Mesothelial cell of epicardium (in vitro differentiated cells): ENCODE results near the gene LIMD2. TPM values are rescaled to one million over a fixed set of nuclear protein-coding genes. Genes with fewer than 3 reads are reported as not detected.
A peak's percentile ranks its signal among the peaks of the same experiment; 100 is the strongest.

ENCODE experiments used
- DNase-seq, 2 experiments: peaks; one replicate each; pipeline ENCODE4 v3.0.0; 2021; ENCODE audit warnings: low spot score in 2 of 2; ENCODE audit not compliant: unreplicated experiment in 2 of 2
- H3K27ac Mint-ChIP-seq: 2 replicates; pipeline ENCODE4 v1.8.0; 2021; ENCODE audit warnings: mixed read lengths
- H3K27me3 Mint-ChIP-seq: 2 replicates; pipeline ENCODE4 v1.8.0; 2021; ENCODE audit warnings: low read depth, mixed read lengths
- H3K36me3 Mint-ChIP-seq: 2 replicates; pipeline ENCODE4 v1.8.0; 2021; ENCODE audit warnings: mixed read lengths
- H3K4me1 Mint-ChIP-seq: 2 replicates; pipeline ENCODE4 v1.8.0; 2021; ENCODE audit warnings: mixed read lengths
- H3K4me3 Mint-ChIP-seq: 2 replicates; pipeline ENCODE4 v1.8.0; 2021; ENCODE audit warnings: mild to moderate bottlenecking, moderate library complexity, mixed read lengths
- H3K9me3 Mint-ChIP-seq: 2 replicates; pipeline ENCODE4 v1.8.0; 2021; ENCODE audit warnings: mixed read lengths
- CTCF ChIP-seq: fragments of 200-600 bp; sonication (generic); IDR thresholded peaks from one replicate; pipeline ENCODE4 v1.5.0; 2021; ENCODE audit warnings: antibody characterized with exemption; ENCODE audit not compliant: unreplicated experiment
- total RNA-seq: library from RNA; stranded (reverse); gene quantifications from 3 replicates; pipeline ENCODE4 v1.2.1, GENCODE V29; 2021

LIMD2 gene
- total RNA-seq = 76.5 to 79.3 TPM (median 77.0 TPM) in 3 replicates

GRCh38 chr17:63699638-63700527 is at the start of gene LIMD2:
LIMD2 (minus strand) TSS chr17:63700125; CDS start chr17:63699298, 827 bp downstream.
- Mint-ChIP-seq H3K27me3 (no peaks in the 10 kb centered on the region), H3K27ac (peak within 1 kb of the TSS; percentile 72), H3K9me3 (no peaks in the 10 kb centered on the region), H3K4me1 (peaks cover 22% of the 10 kb centered on the region), H3K36me3 (peaks cover 4% of the 10 kb centered on the region), H3K4me3 (peak within 1 kb of the TSS; percentile 70)
- peak; percentile 51 to 71 for DNase-seq
- TF ChIP-seq CTCF = no peak

GRCh38 chr17:63741408-63742173 is 41.7 kb upstream of the LIMD2 start, which contains the start of gene STRADA:
STRADA (minus strand) TSS chr17:63741799; CDS start chr17:63728369, 13,430 bp downstream.
- Mint-ChIP-seq H3K9me3 (no peaks in the 10 kb centered on the region), H3K27me3 (no peaks in the 10 kb centered on the region), H3K36me3 (peaks cover 4% of the 10 kb centered on the region), H3K27ac (peak within 1 kb of the TSS; percentile 96), H3K4me3 (peak within 1 kb of the TSS; percentile 92), H3K4me1 (peaks cover 13% of the 10 kb centered on the region)
- TF ChIP-seq CTCF = no peak
- peak; percentile 98 to 99 for DNase-seq

GRCh38 chr17:63741143-63741407 is 41.1 kb upstream of the LIMD2 start:
- peak overlapping the region; percentile 96 for H3K27ac Mint-ChIP-seq
- H3K36me3 Mint-ChIP-seq = peaks cover 2% of the 10 kb centered on the region
- no peak for DNase-seq
- no peak for TF ChIP-seq CTCF
- peak overlapping the region; percentile 92 for H3K4me3 Mint-ChIP-seq
- H3K4me1 Mint-ChIP-seq = peaks cover 13% of the 10 kb centered on the region
- no peaks in the 10 kb centered on the region for H3K27me3 Mint-ChIP-seq
- H3K9me3 Mint-ChIP-seq = no peaks in the 10 kb centered on the region

- H3K27ac Mint-ChIP-seq = peak overlapping the region; percentile 96
- no peak for DNase-seq
Measured at GRCh38 chr17:63740464-63741142, 40.7 kb upstream of the LIMD2 start.

More at GRCh38 chr17:63740464-63741142, 40.7 kb upstream of the LIMD2 start:
- Mint-ChIP-seq H3K27me3 (no peaks in the 10 kb centered on the region), H3K4me1 (peaks cover 13% of the 10 kb centered on the region), H3K36me3 (peaks cover 2% of the 10 kb centered on the region), H3K9me3 (no peaks in the 10 kb centered on the region), H3K4me3 (peak overlapping the region; percentile 92)
- no peak for TF ChIP-seq CTCF
